ENCODE data around the gene MSH3. TPM values are rescaled to one million over a fixed set of nuclear protein-coding genes. Genes with fewer than 3 reads are reported as not detected.
"Not testable (repeated sequence)": the region's sequence is repeated elsewhere in the genome, so short reads cannot be mapped to it uniquely, and the experiment has no call there.

Gene MSH3
- total RNA-seq, 1 experiment from 2014 or later: 15.8 TPM

GRCh38 chr5:80755626-80756025, 101.2 kb downstream of the MSH3 start:
- DNase-seq (ENCODE audit: low read depth): peak; percentile 40

GRCh38 chr5:80756292-80756691, 101.8 kb downstream of the MSH3 start:
- DNase-seq (ENCODE audit: low read depth): no peak

GRCh38 chr5:80757290-80757689, 102.8 kb downstream of the MSH3 start:
- DNase-seq (ENCODE audit: low read depth): no peak

GRCh38 chr5:80759866-80760577, 105.6 kb downstream of the MSH3 start:
- no peak for DNase-seq (ENCODE audit: low read depth)

GRCh38 chr5:80760680-80761079, 106.2 kb downstream of the MSH3 start:
- no peak for DNase-seq (ENCODE audit: low read depth)

DNA sequence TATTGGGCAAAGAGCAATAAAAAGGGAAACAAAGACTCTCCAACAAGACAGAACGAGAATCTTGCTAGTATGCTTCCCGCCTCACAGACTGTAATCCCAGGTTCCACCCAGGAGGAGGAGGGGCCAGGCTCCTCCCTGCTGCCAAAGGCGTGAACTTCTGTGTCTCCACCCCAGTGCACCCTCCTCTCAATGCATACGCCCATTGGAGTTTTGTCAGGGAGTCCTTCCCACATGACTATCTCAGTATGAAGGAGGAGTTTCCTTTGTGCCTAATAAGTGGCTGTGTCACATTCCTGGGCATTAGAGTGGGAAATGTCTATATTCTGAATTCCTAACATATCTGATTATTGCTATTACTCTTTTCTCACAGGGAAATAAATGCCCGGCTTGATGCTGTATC, 106.7 kb downstream of the MSH3 start:
- DNase-seq (ENCODE audit: low read depth): peak; percentile 10

- DNase-seq (ENCODE audit: low read depth): peak; percentile 23
Measured at GRCh38 chr5:80761966-80762365, 107.5 kb downstream of the MSH3 start.

- no peak for DNase-seq (ENCODE audit: low read depth)
Measured at GRCh38 chr5:80762573-80762972, 108.1 kb downstream of the MSH3 start.

DNA sequence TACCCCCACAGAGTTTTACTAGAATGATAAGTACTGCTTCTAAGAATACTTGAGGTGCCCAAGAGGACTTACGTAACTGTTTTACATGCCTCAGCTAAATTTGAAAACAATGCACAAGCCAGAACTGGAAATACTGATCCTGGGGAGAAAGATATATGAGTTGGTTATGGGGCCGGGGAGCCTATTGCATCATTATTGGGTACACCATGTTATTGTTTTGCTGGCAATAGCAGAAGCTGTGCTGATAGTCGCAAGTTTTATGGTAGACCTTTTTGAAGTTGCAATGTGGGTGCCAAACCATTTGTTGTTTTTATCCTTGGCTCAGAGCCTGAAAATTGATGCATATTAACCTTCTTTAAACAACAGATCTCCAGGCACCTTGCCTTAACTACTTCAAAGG, 108.8 kb downstream of the MSH3 start:
- DNase-seq (ENCODE audit: low read depth): peak; percentile 55

DNA sequence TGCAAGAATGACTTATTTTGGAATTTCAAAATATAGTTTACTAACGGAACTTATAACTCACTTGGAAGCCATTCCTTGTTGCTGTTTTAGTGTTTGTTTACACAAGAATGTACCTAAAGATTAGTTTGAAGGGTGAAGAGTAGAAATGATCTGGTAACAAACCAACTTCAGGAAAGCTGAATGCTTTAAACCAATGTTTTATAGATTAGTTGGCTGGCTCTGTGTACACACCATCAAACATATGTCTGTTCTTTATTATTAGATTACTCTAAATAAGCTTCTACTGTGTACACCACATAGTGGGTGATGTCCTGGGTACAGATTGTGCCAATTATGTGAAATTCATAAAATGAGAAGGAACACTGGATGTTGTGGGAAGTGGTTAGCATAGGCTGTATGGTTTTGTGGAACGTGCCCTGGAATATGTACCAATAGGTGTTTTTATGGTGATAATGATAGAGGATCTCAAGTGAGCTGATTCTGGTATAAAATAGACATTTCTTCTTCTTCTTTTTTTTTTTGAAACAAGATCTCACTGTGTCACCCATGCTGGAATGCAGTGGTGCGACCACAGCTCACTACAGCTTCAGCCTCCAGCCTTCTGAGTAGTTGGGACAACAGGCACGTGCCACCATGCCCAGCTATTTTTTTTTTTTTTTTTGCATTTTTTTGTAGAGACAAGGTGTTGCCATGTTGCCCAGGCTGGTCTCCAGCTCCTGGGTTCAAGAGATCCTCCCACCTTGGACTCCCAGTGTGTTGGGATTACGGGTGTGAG, 109.6 kb downstream of the MSH3 start:
- DNase-seq (ENCODE audit: low read depth): peak; percentile 80

- peak; percentile 28 for DNase-seq (ENCODE audit: low read depth)
Measured at GRCh38 chr5:80764786-80765185, 110.3 kb downstream of the MSH3 start.

DNA sequence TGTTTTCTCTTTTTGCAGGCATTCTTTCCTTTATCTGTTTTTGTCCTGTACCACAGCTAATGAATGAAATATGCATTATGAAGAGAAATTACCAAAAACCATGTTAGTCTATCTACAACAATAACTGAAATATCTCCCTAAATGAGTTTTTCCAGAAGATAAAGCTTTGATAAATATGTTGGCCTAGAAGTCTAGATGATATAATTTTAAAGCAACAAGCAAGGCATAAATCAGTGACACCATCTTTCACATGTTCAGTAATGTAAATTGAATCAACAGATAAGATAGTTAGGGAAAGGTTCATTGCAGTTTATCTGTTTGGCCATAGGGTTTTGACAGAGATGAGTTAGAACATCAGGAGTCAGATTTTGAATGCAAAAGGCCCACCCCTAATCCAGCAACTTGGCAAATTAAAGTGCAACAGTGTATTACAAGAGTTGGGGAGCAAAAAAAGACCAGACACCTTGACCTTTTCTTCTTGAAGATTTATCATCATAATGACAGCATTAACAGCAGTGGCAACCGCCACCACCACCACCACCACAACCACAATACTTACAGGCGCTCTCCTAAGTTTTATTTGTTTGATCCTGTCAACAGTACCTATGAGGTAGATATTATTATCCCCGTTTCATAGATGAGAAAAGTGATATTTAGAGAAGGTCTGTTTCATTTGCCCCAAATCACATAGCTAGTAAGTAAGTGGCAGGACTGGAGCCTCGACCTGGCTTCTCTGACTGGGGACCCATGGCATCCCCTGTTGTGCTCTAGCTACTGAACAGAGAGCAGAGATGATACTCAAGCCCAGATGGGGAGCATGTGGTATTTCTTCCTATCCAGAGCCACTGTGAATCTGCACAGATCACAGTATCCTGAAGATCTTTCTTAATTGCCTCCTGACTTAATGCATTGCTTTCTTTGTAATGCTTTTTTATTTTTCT, 123.2 kb downstream of the MSH3 start:
- DNase-seq (ENCODE audit: low read depth): no peak

DNA sequence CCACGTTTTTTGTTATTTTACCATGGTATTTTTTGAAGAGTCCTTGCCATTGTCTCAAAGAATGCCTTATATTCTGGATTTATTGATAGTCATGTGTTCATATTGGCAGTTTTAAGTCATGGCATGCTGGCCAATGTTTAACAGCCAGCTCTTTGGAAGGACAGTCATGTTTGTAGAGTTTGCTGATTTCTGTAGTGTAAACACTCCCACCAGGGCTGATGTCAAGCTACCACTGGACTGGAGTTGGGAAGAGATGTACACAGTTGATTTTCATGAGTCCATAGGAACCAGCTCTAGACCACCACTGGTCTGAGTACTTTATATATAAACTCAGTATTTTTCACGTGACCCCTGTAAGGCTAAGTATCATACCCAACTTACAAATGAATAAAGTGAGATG, 125.6 kb downstream of the MSH3 start:
- DNase-seq (ENCODE audit: low read depth): no peak

DNA sequence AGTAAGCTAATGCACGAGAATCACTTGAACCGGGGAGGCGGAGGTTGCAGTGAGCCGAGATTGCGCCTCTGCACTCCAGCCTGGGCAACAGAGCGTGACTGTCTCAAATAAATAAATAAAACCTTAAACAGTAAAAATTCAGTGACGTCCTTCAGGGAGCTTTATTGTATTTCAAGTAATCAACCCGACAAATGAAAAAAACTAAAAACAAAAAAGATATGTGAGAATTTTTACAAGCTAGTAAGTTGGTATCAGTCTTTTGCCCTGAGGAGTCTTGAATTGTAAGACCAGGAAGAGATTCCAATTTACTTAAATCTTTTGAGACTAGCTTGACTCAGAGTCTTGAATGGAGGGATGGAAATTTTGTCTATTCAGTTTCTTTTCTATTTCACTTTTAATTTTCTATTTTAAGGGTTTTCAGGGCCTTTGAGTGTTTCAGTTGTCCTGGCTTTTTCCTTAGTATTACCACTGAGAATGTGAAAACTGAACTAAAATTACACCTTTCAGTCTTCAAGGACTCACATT, 126.4 kb downstream of the MSH3 start:
- DNase-seq (ENCODE audit: low read depth): no peak

- peak; percentile 51 for DNase-seq (ENCODE audit: low read depth)
Measured at GRCh38 chr5:80781356-80781755, 126.9 kb downstream of the MSH3 start.

GRCh38 chr5:80782626-80783025, 128.2 kb downstream of the MSH3 start:
- DNase-seq (ENCODE audit: low read depth): peak; percentile 11

- not testable (repeated sequence) for DNase-seq (ENCODE audit: low read depth)
Measured at GRCh38 chr5:80783751-80784150, 129.3 kb downstream of the MSH3 start.

GRCh38 chr5:80784451-80784850, 130.0 kb downstream of the MSH3 start:
- no peak for DNase-seq (ENCODE audit: low read depth)

DNA sequence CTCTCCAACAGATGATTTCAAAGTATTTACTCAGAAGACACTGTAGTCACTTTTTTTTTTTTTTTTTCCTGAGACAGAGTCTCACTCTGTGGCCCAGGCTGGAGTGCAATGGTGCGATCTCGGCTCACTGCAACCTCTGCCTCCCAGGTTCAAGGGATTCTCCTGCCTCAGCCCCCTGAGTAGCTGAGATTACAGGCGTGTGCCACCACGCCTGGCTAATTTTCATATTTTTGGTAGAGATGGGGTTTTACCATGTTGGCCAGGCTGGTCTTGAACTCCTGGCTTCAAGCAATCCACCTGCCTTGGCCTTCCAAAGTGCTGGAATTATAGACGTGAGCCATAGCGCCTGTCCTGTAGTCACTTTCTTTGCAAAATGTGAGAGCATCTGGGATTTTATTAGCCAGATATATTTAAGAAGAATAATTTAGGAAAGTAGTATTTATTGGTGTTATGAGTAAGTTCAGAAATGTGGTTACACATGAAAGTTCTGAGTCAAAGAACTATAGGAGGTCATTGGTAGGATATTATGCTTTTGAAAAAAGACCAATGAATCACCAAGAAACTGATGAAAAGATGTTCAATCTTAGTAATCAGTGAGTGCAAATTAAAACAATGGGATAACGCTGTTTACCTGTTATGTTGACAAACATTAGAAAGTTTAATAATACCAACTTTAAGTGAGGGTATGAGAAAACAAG, 135.0 kb downstream of the MSH3 start:
- DNase-seq (ENCODE audit: low read depth): not testable (repeated sequence)

- no peak for DNase-seq (ENCODE audit: low read depth)
Measured at GRCh38 chr5:80790698-80791097, 136.2 kb downstream of the MSH3 start.

DNA sequence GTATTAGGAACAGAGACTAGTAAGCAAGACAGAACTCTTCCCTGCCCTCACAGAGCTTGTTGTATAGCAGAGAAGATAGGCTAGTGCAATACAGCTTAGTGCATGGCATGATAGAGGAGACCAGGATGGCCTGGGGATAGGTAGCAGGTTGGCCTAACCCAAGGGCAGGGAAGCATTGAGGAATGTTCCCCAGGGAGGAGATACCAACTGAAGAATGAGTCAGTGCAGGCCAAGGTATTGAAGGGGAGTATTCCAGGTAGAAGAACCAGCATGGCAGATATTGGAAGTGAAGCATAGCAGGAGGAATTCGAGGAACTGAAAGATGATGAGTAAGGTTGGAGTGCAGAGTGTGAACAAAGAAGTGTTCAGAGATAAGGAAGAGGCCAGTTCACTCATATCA, 138.9 kb downstream of the MSH3 start:
- DNase-seq (ENCODE audit: low read depth): no peak

Measured in LHCN-M2 (cell line).